PC-3 (cell line): ENCODE measurements around the gene PRMT1.

Source experiments
- EZH2 ChIP-seq: fragments of 300-600 bp; sonication (generic); IDR thresholded peaks from one replicate; pipeline ENCODE4 v1.6.1; 2017; ENCODE audit warnings: antibody characterized with exemption, mild to moderate bottlenecking, low read length; ENCODE audit not compliant: unreplicated experiment
- EZH2phosphoT487 ChIP-seq: fragments of 300-600 bp; sonication (generic); IDR thresholded peaks from 2 replicates; pipeline ENCODE4 v1.6.1; 2018; ENCODE audit warnings: mild to moderate bottlenecking, antibody characterized with exemption, low read length, borderline replicate concordance
- TF ChIP-seq, protein P1 (sequence below): fragments of 300-600 bp; sonication (generic); conservative IDR thresholded peaks from 2 replicates; pipeline ENCODE4 v1.5.1; 2017; ENCODE audit warnings: antibody characterized with exemption, low read depth, mild to moderate bottlenecking, low read length

DNA sequence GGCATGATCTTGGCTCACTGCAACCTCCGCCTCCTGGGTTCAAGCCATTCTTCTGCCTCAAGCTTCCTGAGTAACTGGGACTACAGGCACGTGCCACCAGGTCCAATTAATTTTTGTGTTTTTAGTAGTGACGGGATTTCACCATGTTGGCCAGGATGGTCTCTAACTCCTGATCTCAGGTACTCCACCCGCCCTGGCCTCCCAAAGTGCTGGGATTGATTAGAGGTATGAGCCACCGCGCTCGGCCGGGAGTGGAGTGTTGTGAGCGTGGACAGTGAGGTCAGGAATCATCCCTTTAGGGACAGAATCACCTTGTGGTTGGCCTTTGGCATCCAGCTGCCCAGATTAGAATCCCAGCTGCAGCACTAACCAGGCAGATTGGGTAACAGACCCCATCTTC is 47.4 kb upstream of the PRMT1 start:
- TF ChIP-seq, protein P1, sequence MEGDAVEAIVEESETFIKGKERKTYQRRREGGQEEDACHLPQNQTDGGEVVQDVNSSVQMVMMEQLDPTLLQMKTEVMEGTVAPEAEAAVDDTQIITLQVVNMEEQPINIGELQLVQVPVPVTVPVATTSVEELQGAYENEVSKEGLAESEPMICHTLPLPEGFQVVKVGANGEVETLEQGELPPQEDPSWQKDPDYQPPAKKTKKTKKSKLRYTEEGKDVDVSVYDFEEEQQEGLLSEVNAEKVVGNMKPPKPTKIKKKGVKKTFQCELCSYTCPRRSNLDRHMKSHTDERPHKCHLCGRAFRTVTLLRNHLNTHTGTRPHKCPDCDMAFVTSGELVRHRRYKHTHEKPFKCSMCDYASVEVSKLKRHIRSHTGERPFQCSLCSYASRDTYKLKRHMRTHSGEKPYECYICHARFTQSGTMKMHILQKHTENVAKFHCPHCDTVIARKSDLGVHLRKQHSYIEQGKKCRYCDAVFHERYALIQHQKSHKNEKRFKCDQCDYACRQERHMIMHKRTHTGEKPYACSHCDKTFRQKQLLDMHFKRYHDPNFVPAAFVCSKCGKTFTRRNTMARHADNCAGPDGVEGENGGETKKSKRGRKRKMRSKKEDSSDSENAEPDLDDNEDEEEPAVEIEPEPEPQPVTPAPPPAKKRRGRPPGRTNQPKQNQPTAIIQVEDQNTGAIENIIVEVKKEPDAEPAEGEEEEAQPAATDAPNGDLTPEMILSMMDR = no peak
- TF ChIP-seq EZH2 (no peak), EZH2phosphoT487 (no peak)
